Astrocyte of the cerebellum (primary cell): Measurements from ENCODE around the gene SYMPK.

Experiments used
- DNase-seq: peaks from one replicate; pipeline ENCODE4 v3.0.0-alpha.2; 2011; ENCODE audit warnings: low read depth
- H3K4me3 ChIP-seq: 2 replicates; pipeline ENCODE4 v1.5.1; 2011; ENCODE audit warnings: mild to moderate bottlenecking, low read depth, low read length, moderate library complexity
- in situ Hi-C: cut with HindIII; loops from 2 replicates; pipeline ENCODE4 v1.10.0; 2017; ENCODE audit warnings: low sequenced_read_pairs
- TF ChIP-seq, protein P1 (sequence below): IDR thresholded peaks from 2 replicates; pipeline ENCODE4 v1.5.1; 2012; ENCODE audit warnings: low read length, low read depth, moderate library complexity, mild to moderate bottlenecking; ENCODE audit errors: missing control alignments

The SYMPK gene

DNA sequence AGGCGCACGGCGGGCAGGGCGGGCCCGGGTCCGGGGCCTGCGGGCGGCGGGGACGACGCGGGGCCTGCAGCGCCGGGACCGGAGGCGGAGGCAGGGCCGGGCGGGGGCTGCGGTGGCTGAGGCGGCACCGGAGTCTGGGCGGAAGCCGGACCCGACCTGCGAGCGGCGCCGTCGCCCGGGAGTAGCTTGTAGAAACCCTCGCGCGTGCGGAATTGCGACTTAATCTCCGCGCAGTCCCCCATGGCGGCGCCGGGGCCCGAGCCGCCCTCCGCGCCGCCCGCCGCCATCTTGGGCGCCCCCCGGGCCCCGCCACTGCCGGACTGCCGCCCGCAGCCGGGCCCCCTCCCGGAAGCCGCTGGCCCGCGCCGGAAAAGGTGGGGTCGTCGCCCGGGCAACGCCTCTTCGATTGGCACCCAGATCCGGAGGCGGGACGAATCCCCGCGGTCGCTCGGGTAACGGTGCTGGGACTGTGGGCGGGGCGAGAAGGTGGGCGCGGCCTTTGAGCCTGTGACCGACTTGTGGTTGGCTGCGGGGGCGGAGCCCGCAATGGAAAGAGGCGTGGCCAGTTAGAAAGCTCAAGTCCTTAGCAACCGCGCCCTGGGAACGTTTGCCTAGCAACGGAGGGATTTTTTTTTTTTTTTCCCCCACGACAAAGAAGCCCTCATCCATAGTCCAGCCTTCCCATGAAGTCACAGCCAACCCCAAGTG, 70.3 kb downstream of the SYMPK start, which contains the start of gene DMWD:
TSS of gene DMWD (minus strand) at position 376 of the 708 bp plus-strand sequence. CDS start at position 287, 89 bp downstream.
- TF ChIP-seq, protein P1, sequence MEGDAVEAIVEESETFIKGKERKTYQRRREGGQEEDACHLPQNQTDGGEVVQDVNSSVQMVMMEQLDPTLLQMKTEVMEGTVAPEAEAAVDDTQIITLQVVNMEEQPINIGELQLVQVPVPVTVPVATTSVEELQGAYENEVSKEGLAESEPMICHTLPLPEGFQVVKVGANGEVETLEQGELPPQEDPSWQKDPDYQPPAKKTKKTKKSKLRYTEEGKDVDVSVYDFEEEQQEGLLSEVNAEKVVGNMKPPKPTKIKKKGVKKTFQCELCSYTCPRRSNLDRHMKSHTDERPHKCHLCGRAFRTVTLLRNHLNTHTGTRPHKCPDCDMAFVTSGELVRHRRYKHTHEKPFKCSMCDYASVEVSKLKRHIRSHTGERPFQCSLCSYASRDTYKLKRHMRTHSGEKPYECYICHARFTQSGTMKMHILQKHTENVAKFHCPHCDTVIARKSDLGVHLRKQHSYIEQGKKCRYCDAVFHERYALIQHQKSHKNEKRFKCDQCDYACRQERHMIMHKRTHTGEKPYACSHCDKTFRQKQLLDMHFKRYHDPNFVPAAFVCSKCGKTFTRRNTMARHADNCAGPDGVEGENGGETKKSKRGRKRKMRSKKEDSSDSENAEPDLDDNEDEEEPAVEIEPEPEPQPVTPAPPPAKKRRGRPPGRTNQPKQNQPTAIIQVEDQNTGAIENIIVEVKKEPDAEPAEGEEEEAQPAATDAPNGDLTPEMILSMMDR, result no peak
- peak within 1 kb of the TSS; percentile 89 for H3K4me3 ChIP-seq
- in situ Hi-C loops, result no loop called here
- DNase-seq, result peak; percentile 95

- no peak for DNase-seq
- in situ Hi-C loops, result no loop called here
- peak overlapping the region; percentile 89 for H3K4me3 ChIP-seq
- TF ChIP-seq, protein P1, result no peak
Observed at GRCh38 chr19:45791744-45792469, 71.0 kb downstream of the SYMPK start.

GRCh38 chr19:45790942-45791341, 72.0 kb downstream of the SYMPK start:
- DNase-seq, result no peak
- in situ Hi-C loops, result no loop called here
- peak overlapping the region; percentile 89 for H3K4me3 ChIP-seq
- TF ChIP-seq, protein P1, result no peak

GRCh38 chr19:45789035-45789786, 73.7 kb downstream of the SYMPK start:
- in situ Hi-C loops, result no loop called here
- TF ChIP-seq, protein P1, result no peak

DNA sequence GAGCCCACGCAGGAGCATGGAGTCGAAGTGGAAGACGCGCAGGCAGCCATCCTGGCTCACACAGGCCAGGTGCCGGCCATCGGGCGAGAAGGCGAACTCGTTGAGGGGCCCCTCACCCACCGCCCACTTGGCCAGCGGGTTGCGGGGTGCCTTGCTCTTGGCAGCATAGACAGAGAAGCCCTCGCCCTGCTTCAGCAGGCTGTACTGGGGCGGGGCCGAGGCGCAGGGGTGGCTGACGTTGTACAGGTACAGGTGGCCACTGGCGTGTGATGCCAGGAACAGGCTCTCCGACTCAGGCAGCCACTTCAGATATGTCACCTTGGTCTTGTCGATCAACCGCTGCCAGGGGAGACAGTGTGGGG, 76.4 kb downstream of the SYMPK start:
- no peak overlapping the region for H3K4me3 ChIP-seq
- TF ChIP-seq, protein P1, result no peak
- in situ Hi-C loops, result no loop called here
- DNase-seq, result no peak

More at GRCh38 chr19:45789035-45789786, 73.7 kb downstream of the SYMPK start:
- H3K4me3 ChIP-seq, result no peak overlapping the region
- DNase-seq, result no peak

GRCh38 chr19:45785781-45786532, 77.0 kb downstream of the SYMPK start:
- DNase-seq, result no peak
- no peak overlapping the region for H3K4me3 ChIP-seq
- TF ChIP-seq, protein P1, result no peak
- in situ Hi-C loops, result no loop called here
